Neural cell (in vitro differentiated cells): ENCODE results near the gene ELMO1. TPM values are rescaled to one million over a fixed set of nuclear protein-coding genes. Genes with fewer than 3 reads are reported as not detected.

Experiments
- H2AFZ ChIP-seq: fragments of 200-600, 300-800 bp; sonication (generic), shearing (Covaris generic); 2 replicates; pipeline ENCODE4 v1.6.0; 2014; ENCODE audit warnings: low read depth, mild to moderate bottlenecking, antibody characterized with exemption, low read length, moderate library complexity
- H3F3A ChIP-seq: fragments of 200-600 bp; shearing (Covaris generic); 2 replicates; pipeline ENCODE4 v1.6.1; 2016; ENCODE audit warnings: mild to moderate bottlenecking, moderate library complexity, mixed read lengths, antibody characterized with exemption, low read length; ENCODE audit not compliant: insufficient read depth, poor library complexity, severe bottlenecking
- H3K27ac ChIP-seq: fragments of 200-600, 300-800 bp; sonication (generic), shearing (Covaris generic); 2 replicates; pipeline ENCODE4 v1.5.1; 2014; ENCODE audit warnings: mild to moderate bottlenecking, low read length, moderate library complexity
- H3K27me3 ChIP-seq: fragments of 300-800, 200-600 bp; sonication (generic), shearing (Covaris generic); 2 replicates; pipeline ENCODE4 v1.6.0; 2014; ENCODE audit warnings: mild to moderate bottlenecking, low read depth, low read length, moderate library complexity; ENCODE audit not compliant: insufficient read depth
- H3K36me3 ChIP-seq: fragments of 300-800, 200-600 bp; sonication (generic), shearing (Covaris generic); 2 replicates; pipeline ENCODE4 v1.5.1; 2014; ENCODE audit warnings: mild to moderate bottlenecking, antibody characterized with exemption, low read length, moderate library complexity; ENCODE audit not compliant: insufficient read depth
- H3K4me2 ChIP-seq: fragments of 300-800, 200-600 bp; sonication (generic), shearing (Covaris generic); 2 replicates; pipeline ENCODE4 v1.6.0; 2014; ENCODE audit warnings: mild to moderate bottlenecking, low read length
- H3K4me3 ChIP-seq: fragments of 300-800, 200-600 bp; sonication (generic), shearing (Covaris generic); 2 replicates; pipeline ENCODE4 v1.5.1; 2014; ENCODE audit warnings: mild to moderate bottlenecking, low read length, moderate library complexity
- H3K79me2 ChIP-seq: fragments of 200-600 bp; shearing (Covaris generic); replicated peaks from 2 replicates; pipeline ENCODE4 v1.6.0; 2014; ENCODE audit warnings: mild to moderate bottlenecking, low read length, moderate library complexity; ENCODE audit not compliant: insufficient read depth
- H3K9ac ChIP-seq: fragments of 300-800, 200-600 bp; sonication (generic), shearing (Covaris generic); 2 replicates; pipeline ENCODE4 v1.6.1; 2016; ENCODE audit warnings: mild to moderate bottlenecking, low read length, mixed read lengths
- H3K9me2 ChIP-seq: fragments of 200-600 bp; shearing (Covaris generic); 2 replicates; pipeline ENCODE4 v1.6.1; 2016; ENCODE audit warnings: mild to moderate bottlenecking, low read length, mixed read lengths; ENCODE audit not compliant: insufficient read depth
- H3K9me3 ChIP-seq: fragments of 200-600, 300-800 bp; sonication (generic), shearing (Covaris generic); 2 replicates; pipeline ENCODE4 v1.6.1; 2016; ENCODE audit warnings: mild to moderate bottlenecking, mixed run types, low read length, moderate library complexity, mixed read lengths
- H4K20me1 ChIP-seq: fragments of 200-600 bp; shearing (Covaris generic); 2 replicates; pipeline ENCODE4 v1.6.1; 2016; ENCODE audit warnings: mild to moderate bottlenecking, mixed run types; ENCODE audit not compliant: insufficient read depth
- CTCF ChIP-seq: fragments of 450-650 bp; IDR thresholded peaks from 2 replicates; pipeline ENCODE4 v1.5.1; 2014; ENCODE audit warnings: antibody characterized with exemption, mild to moderate bottlenecking, moderate library complexity; ENCODE audit not compliant: poor library complexity, severe bottlenecking
- EP300 ChIP-seq: fragments of 450-650 bp; conservative IDR thresholded peaks from 2 replicates; pipeline ENCODE4 v1.6.1; 2014; ENCODE audit warnings: antibody characterized with exemption, mild to moderate bottlenecking, moderate library complexity; ENCODE audit not compliant: poor library complexity, severe bottlenecking
- EZH2 ChIP-seq: fragments of 200-600, 300-800 bp; shearing (Covaris generic), sonication (generic); IDR thresholded peaks from 2 replicates; pipeline ENCODE4 v1.6.1; 2014; ENCODE audit warnings: antibody characterized with exemption, low read length, borderline replicate concordance, mild to moderate bottlenecking; ENCODE audit not compliant: insufficient read depth, poor library complexity, severe bottlenecking
- MXI1 ChIP-seq: fragments of 450-650 bp; conservative IDR thresholded peaks from 2 replicates; pipeline ENCODE4 v1.6.1; 2014; ENCODE audit warnings: antibody characterized with exemption, mild to moderate bottlenecking; ENCODE audit not compliant: poor library complexity, severe bottlenecking
- POLR2AphosphoS5 ChIP-seq: IDR thresholded peaks from 2 replicates; pipeline ENCODE4 v1.6.1; 2012
- RAD21 ChIP-seq: fragments of 450-650 bp; conservative IDR thresholded peaks from 2 replicates; pipeline ENCODE4 v1.6.1; 2014; ENCODE audit warnings: antibody characterized with exemption, mild to moderate bottlenecking, moderate library complexity
- REST ChIP-seq: IDR thresholded peaks from 2 replicates; pipeline ENCODE4 v1.6.1; 2012; ENCODE audit warnings: borderline replicate concordance
- SMC3 ChIP-seq: fragments of 450-650 bp; conservative IDR thresholded peaks from 2 replicates; pipeline ENCODE4 v1.6.1; 2014; ENCODE audit warnings: antibody characterized with exemption, mild to moderate bottlenecking, moderate library complexity; ENCODE audit not compliant: poor library complexity
- TAF1 ChIP-seq: IDR thresholded peaks from 2 replicates; pipeline ENCODE4 v1.6.1; 2012; ENCODE audit warnings: low read depth
- polyA plus RNA-seq: library from polyadenylated mRNA; depleted of rRNA; stranded (reverse); fragments of >200 nt; gene quantifications from 2 replicates; pipeline ENCODE4 v1.2.3, GENCODE V29; 2014

ELMO1 gene
- polyA plus RNA-seq, 1 donor from 2014 or later: 12.2 TPM

DNA sequence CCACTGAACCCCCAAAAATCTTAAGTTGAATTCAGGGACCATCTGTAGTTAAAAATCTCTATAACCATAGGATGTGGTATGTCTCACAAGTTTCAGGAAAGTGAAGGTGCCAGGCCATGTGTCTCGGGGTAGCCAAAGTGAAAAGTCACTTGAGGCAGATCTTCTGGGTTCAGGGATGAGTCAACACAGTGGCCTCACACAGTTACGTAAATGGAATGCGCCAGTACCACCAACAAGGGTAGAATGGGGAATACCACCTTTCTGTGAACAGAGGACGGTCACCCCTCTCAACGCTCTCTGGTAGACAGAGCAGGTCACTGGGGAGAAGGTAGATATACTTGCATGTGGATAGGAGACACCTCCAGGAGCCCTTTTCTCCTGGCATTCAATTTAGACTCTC, 71.4 kb downstream of the ELMO1 start:
- no peak for TF ChIP-seq MXI1
- TF ChIP-seq TAF1: no peak
- TF ChIP-seq EZH2: no peak
- no peak for TF ChIP-seq POLR2AphosphoS5
- no peak for TF ChIP-seq REST
- TF ChIP-seq EP300: no peak
- no peak for TF ChIP-seq SMC3
- no peak for TF ChIP-seq RAD21
- no peak for TF ChIP-seq CTCF
- Histone ChIP-seq H3K27ac (no peak overlapping the region), H3K4me2 (no peak overlapping the region), H3K27me3 (no peaks in the 10 kb centered on the region), H3K36me3 (no peaks in the 10 kb centered on the region), H2AFZ (no peak overlapping the region), H3K9me3 (peaks cover 5% of the 10 kb centered on the region), H4K20me1 (no peaks in the 10 kb centered on the region), H3K4me3 (no peak overlapping the region), H3K9me2 (no peaks in the 10 kb centered on the region), H3K79me2 (no peaks in the 10 kb centered on the region), H3K9ac (no peak overlapping the region), H3F3A (no peaks in the 10 kb centered on the region)

GRCh38 chr7:37376386-37376785, 72.3 kb downstream of the ELMO1 start:
- H3K36me3 ChIP-seq: no peaks in the 10 kb centered on the region
- no peak overlapping the region for H3K9ac ChIP-seq
- H3K9me3 ChIP-seq: peaks cover 5% of the 10 kb centered on the region
- H3F3A ChIP-seq: no peaks in the 10 kb centered on the region
- no peak overlapping the region for H3K4me3 ChIP-seq
- no peak overlapping the region for H3K27ac ChIP-seq
- no peaks in the 10 kb centered on the region for H3K9me2 ChIP-seq
- H2AFZ ChIP-seq: no peak overlapping the region
- no peaks in the 10 kb centered on the region for H3K27me3 ChIP-seq
- H3K4me2 ChIP-seq: no peak overlapping the region
- H3K79me2 ChIP-seq: no peaks in the 10 kb centered on the region
- H4K20me1 ChIP-seq: no peaks in the 10 kb centered on the region
- no peak for TF ChIP-seq MXI1
- no peak for TF ChIP-seq TAF1
- no peak for TF ChIP-seq REST
- no peak for TF ChIP-seq EZH2
- no peak for TF ChIP-seq RAD21
- TF ChIP-seq CTCF: no peak
- TF ChIP-seq POLR2AphosphoS5: no peak
- TF ChIP-seq SMC3: no peak
- no peak for TF ChIP-seq EP300
